SK-N-SH treated with all-trans-retinoic acid at 6 μM for 48 hours (cell line): ENCODE measurements around the gene PLEKHG5.
A peak's percentile ranks its signal among the peaks of the same experiment; 100 is the strongest.

Source experiments
- ATAC-seq: fragments of 200-7000 bp; cut with Tn5 transposase; 3 replicates; pipeline ENCODE4 v1.9.1; 2020; ENCODE audit warnings: mild to moderate bottlenecking, moderate library complexity
- BACH2 ChIP-seq: fragments of 250-450 bp; sonication (Bioruptor Pico); IDR thresholded peaks from 2 replicates; pipeline ENCODE4 v1.9.0; 2021; ENCODE audit warnings: mild to moderate bottlenecking, borderline replicate concordance
- CSRNP3 ChIP-seq: fragments of 250-450 bp; sonication (Bioruptor Pico); IDR thresholded peaks from 2 replicates; pipeline ENCODE4 v1.5.1; 2021; ENCODE audit warnings: mild to moderate bottlenecking, moderate library complexity
- ESRRG ChIP-seq: fragments of 250-450 bp; sonication (Bioruptor Pico); IDR thresholded peaks from 2 replicates; pipeline ENCODE4 v1.6.1; 2021; ENCODE audit warnings: mild to moderate bottlenecking
- GLIS3 ChIP-seq: fragments of 250-450 bp; sonication (Bioruptor Pico); IDR thresholded peaks from 2 replicates; pipeline ENCODE4 v1.5.0; 2020; ENCODE audit warnings: mild to moderate bottlenecking, moderate library complexity
- ISL1 ChIP-seq: fragments of 250-450 bp; sonication (Bioruptor Pico); IDR thresholded peaks from 2 replicates; pipeline ENCODE4 v2.1.2; 2022; ENCODE audit warnings: mild to moderate bottlenecking, moderate library complexity
- OSR1 ChIP-seq: fragments of 250-450 bp; sonication (Bioruptor Pico); IDR thresholded peaks from 2 replicates; pipeline ENCODE4 v1.8.0; 2022; ENCODE audit warnings: moderate library complexity, mild to moderate bottlenecking, inconsistent platforms
- PATZ1 ChIP-seq: fragments of 250-450 bp; sonication (Bioruptor Pico); IDR thresholded peaks from 2 replicates; pipeline ENCODE4 v1.8.0; 2020; ENCODE audit warnings: mild to moderate bottlenecking, moderate library complexity, borderline replicate concordance
- PPARA ChIP-seq: fragments of 250-450 bp; sonication (Bioruptor Pico); IDR thresholded peaks from 2 replicates; pipeline ENCODE4 v1.5.0; 2020; ENCODE audit warnings: mild to moderate bottlenecking, borderline replicate concordance
- RARB ChIP-seq: fragments of 250-450 bp; sonication (Bioruptor Pico); IDR thresholded peaks from 2 replicates; pipeline ENCODE4 v1.8.0; 2021; ENCODE audit warnings: mild to moderate bottlenecking, moderate library complexity
- TCF4 ChIP-seq: fragments of 250-450 bp; sonication (Bioruptor Pico); IDR thresholded peaks from 2 replicates; pipeline ENCODE4 v1.8.0; 2021; ENCODE audit warnings: mild to moderate bottlenecking, moderate library complexity, borderline replicate concordance
- TOX ChIP-seq: fragments of 250-450 bp; sonication (Bioruptor Pico); IDR thresholded peaks from 2 replicates; pipeline ENCODE4 v1.8.0; 2021; ENCODE audit warnings: mild to moderate bottlenecking, moderate library complexity, borderline replicate concordance
- ZC3H10 ChIP-seq: fragments of 250-450 bp; sonication (Bioruptor Pico); IDR thresholded peaks from 2 replicates; pipeline ENCODE4 v1.5.1; 2021; ENCODE audit warnings: mild to moderate bottlenecking, moderate library complexity
- ZFP3 ChIP-seq: fragments of 250-450 bp; sonication (Bioruptor Pico); IDR thresholded peaks from 2 replicates; pipeline ENCODE4 v1.5.0; 2020; ENCODE audit warnings: mild to moderate bottlenecking, moderate library complexity
- ZFP30 ChIP-seq: fragments of 450-650 bp; formaldehyde crosslinking; IDR thresholded peaks from 2 replicates; pipeline ENCODE4 v1.5.0; 2022; ENCODE audit warnings: mild to moderate bottlenecking, moderate library complexity
- ZNF565 ChIP-seq: fragments of 450-650 bp; formaldehyde crosslinking; conservative IDR thresholded peaks from 2 replicates; pipeline ENCODE4 v1.5.0; 2020; ENCODE audit warnings: low read depth, mild to moderate bottlenecking, moderate library complexity
- ZNF70 ChIP-seq: fragments of 450-650 bp; formaldehyde crosslinking; IDR thresholded peaks from 2 replicates; pipeline ENCODE4 v1.5.0; 2020; ENCODE audit warnings: mild to moderate bottlenecking, moderate library complexity
- ZNF8 ChIP-seq: fragments of 450-650 bp; formaldehyde crosslinking; IDR thresholded peaks from 2 replicates; pipeline ENCODE4 v1.5.0; 2020; ENCODE audit warnings: mild to moderate bottlenecking, moderate library complexity
- TF ChIP-seq, protein P1 (sequence below): fragments of 250-450 bp; sonication (Bioruptor Pico); IDR thresholded peaks from 2 replicates; pipeline ENCODE4 v1.8.0; 2021; ENCODE audit warnings: low read depth, mild to moderate bottlenecking, moderate library complexity, borderline replicate concordance

The PLEKHG5 gene

DNA sequence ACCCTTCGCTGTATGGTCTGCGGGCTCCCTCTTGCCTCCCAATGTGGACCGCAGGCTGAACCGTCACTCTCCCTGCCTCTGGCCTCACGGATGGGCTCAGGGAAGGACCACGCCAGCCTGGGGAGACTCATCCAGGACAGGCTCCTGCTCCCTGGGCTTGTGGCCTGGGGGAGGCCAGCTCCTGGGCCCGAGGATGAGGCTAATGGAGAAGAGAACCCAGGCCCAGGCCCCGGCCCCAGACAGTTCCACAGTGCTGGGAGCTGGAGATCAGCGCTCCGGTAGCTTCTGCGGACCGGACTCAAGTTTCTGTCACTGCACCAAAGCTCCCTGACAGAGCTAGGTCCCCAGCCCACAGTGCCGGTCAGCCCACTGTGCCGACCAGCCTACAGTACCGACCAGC lies 13.4 kb upstream of the PLEKHG5 start:
- TF ChIP-seq ZFP3 (CRISPR knock-in tag) (no peak), GLIS3 (CRISPR knock-in tag) (no peak), ZC3H10 (no peak), CSRNP3 (CRISPR knock-in tag) (no peak)
- ATAC-seq = no peak

- no peak for TF ChIP-seq ZFP30 (CRISPR knock-in tag)
- no peak for TF ChIP-seq TOX
- no peak for TF ChIP-seq RARB
- TF ChIP-seq BACH2 (CRISPR knock-in tag) = no peak
- no peak for TF ChIP-seq CSRNP3 (CRISPR knock-in tag)
- no peak for TF ChIP-seq ZC3H10
- TF ChIP-seq GLIS3 (CRISPR knock-in tag) = no peak
- TF ChIP-seq ZNF70 = no peak
- no peak for TF ChIP-seq OSR1 (CRISPR knock-in tag)
- no peak for TF ChIP-seq TCF4 (CRISPR knock-in tag)
- ATAC-seq = no peak
Measured at GRCh38 chr1:6503884-6504602, 12.6 kb upstream of the PLEKHG5 start.

GRCh38 chr1:6502000-6502891 lies 10.8 kb upstream of the PLEKHG5 start:
- no peak; the same call in 2 of the 3 replicates for ATAC-seq
- TF ChIP-seq TCF4 (CRISPR knock-in tag) (peak; percentile 38; the same call in 1 of the 2 replicates), CSRNP3 (CRISPR knock-in tag) (no peak), ZNF565 (CRISPR knock-in tag) (no peak), ZNF70 (peak; percentile 96), OSR1 (CRISPR knock-in tag) (no peak), ISL1 (CRISPR knock-in tag) (no peak), TOX (no peak), ZFP3 (CRISPR knock-in tag) (no peak), ESRRG (no peak)
- TF ChIP-seq, protein P1, sequence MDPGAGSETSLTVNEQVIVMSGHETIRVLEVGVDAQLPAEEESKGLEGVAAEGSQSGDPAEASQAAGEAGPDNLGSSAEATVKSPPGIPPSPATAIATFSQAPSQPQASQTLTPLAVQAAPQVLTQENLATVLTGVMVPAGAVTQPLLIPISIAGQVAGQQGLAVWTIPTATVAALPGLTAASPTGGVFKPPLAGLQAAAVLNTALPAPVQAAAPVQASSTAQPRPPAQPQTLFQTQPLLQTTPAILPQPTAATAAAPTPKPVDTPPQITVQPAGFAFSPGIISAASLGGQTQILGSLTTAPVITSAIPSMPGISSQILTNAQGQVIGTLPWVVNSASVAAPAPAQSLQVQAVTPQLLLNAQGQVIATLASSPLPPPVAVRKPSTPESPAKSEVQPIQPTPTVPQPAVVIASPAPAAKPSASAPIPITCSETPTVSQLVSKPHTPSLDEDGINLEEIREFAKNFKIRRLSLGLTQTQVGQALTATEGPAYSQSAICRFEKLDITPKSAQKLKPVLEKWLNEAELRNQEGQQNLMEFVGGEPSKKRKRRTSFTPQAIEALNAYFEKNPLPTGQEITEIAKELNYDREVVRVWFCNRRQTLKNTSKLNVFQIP (CRISPR knock-in tag) = no peak

DNA sequence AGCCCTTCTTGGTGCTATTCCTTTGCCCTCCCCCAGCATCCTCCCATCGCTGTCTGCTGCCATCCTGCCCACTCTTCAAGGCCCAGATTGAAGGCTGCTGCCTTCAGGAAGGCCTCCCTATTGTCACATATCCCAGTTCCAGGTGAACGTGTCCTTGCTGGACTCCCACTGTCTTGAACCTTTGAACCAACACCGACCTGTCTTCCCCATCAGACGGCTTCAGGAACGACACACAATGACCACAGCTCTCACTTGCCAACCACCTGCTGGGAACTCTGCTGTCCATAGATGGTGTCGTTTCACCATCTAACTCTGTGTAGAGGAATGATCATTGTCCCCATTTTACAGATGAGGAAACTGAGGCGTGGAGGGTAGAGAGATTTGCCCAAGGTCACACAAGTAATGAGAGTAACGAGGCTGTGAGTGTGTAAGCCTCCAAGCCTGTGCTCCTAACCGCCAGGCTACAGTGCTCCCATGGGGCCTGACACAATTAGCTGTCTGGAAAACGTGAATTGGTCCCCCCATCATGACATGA lies 9.9 kb upstream of the PLEKHG5 start:
- no peak for TF ChIP-seq ZFP30 (CRISPR knock-in tag)
- TF ChIP-seq GLIS3 (CRISPR knock-in tag) = no peak
- no peak for TF ChIP-seq OSR1 (CRISPR knock-in tag)
- no peak for TF ChIP-seq ISL1 (CRISPR knock-in tag)
- no peak for TF ChIP-seq PATZ1 (CRISPR knock-in tag)
- TF ChIP-seq ESRRG = no peak
- TF ChIP-seq TOX = no peak
- TF ChIP-seq PPARA (CRISPR knock-in tag) = no peak
- TF ChIP-seq ZC3H10 = no peak
- TF ChIP-seq RARB = no peak
- no peak for TF ChIP-seq BACH2 (CRISPR knock-in tag)
- no peak for TF ChIP-seq ZNF8 (CRISPR knock-in tag)
- TF ChIP-seq, all 23 proteins: peak for 0
- no peak for ATAC-seq
